SK-N-SH (cell line): ENCODE measurements around the gene BICC1. TPM values are rescaled to one million over a fixed set of nuclear protein-coding genes. Genes with fewer than 3 reads are reported as not detected.
A peak's percentile ranks its signal among the peaks of the same experiment; 100 is the strongest.

ENCODE experiments used
- CTCF ChIA-PET: fragments of 300-600, 350-600 bp; formaldehyde crosslinking; extraction: SDS; loops from one replicate; lab custom pipeline; 2021; lab: Yijun Ruan, JAX
- POLR2A ChIA-PET: fragments of 350-600 bp; sonication (Branson Sonifier 250); formaldehyde crosslinking; extraction: SDS; loops from one replicate; lab custom pipeline; 2020; ENCODE audit warnings: antibody characterized with exemption, inconsistent platforms; lab: Yijun Ruan, JAX
- DNase-seq: peaks from one replicate; pipeline ENCODE4 v3.0.0; 2012
- H2AFZ ChIP-seq: fragments of 200-600 bp; sonication (generic); 2 replicates; pipeline ENCODE4 v1.8.1; 2016; ENCODE audit warnings: antibody characterized with exemption, mild to moderate bottlenecking, low read depth
- H3F3A ChIP-seq: fragments of 200-600 bp; sonication (generic); replicated peaks from 2 replicates; pipeline ENCODE3; 2016; ENCODE audit warnings: antibody characterized with exemption, mild to moderate bottlenecking; ENCODE audit not compliant: insufficient read depth
- H3K27ac ChIP-seq, 2 experiments: fragments of 200-500 bp in 1 of 2; fragments of 200-600 bp in 1 of 2; sonication (Bioruptor generic) in 1 of 2; sonication (generic), shearing (Covaris generic) in 1 of 2; 2 replicates each; pipeline versions ENCODE4 v1.5.1 to v1.6.1; 2014 to 2016; ENCODE audit warnings: low read depth in 2 of 2, inconsistent platforms in 1 of 2, low read length in 1 of 2, mild to moderate bottlenecking in 1 of 2, mixed read lengths in 1 of 2
- H3K27me3 ChIP-seq: fragments of 200-600 bp; sonication (generic), shearing (Covaris generic); 2 replicates; pipeline ENCODE4 v1.6.1; 2016; ENCODE audit warnings: mixed run types; ENCODE audit not compliant: insufficient read depth
- H3K36me3 ChIP-seq, 2 experiments: fragments of 200-500 bp in 1 of 2; fragments of 200-600 bp in 1 of 2; sonication (Bioruptor generic) in 1 of 2; sonication (generic) in 1 of 2; replicated peaks in 1 of 2; 2 replicates each; pipeline versions ENCODE3 to v1.5.1; 2014 to 2016; ENCODE audit warnings: low read length in 1 of 2, mild to moderate bottlenecking in 1 of 2; ENCODE audit not compliant: insufficient read depth in 2 of 2, control insufficient read depth in 1 of 2
- H3K4me1 ChIP-seq, 2 experiments: fragments of 200-500 bp in 1 of 2; fragments of 200-600 bp in 1 of 2; sonication (Bioruptor generic) in 1 of 2; sonication (generic), shearing (Covaris generic) in 1 of 2; 2 replicates each; pipeline versions ENCODE4 v1.5.1 to v1.6.1; 2014 to 2016; ENCODE audit warnings: low read depth in 1 of 2, low read length in 1 of 2, mixed run types in 1 of 2; ENCODE audit not compliant: insufficient read depth in 2 of 2, control insufficient read depth in 1 of 2
- H3K4me2 ChIP-seq: fragments of 200-600 bp; sonication (generic), shearing (Covaris generic); 2 replicates; pipeline ENCODE4 v1.6.1; 2017; ENCODE audit warnings: mixed run types
- H3K4me3 ChIP-seq, 2 experiments: fragments of 200-500 bp in 1 of 2; fragments of 200-600 bp in 1 of 2; sonication (Bioruptor generic) in 1 of 2; sonication (generic), shearing (Covaris generic) in 1 of 2; 2 replicates each; pipeline versions ENCODE4 v1.5.1 to v1.8.1; 2014 to 2016; ENCODE audit warnings: low read depth in 2 of 2, inconsistent platforms in 1 of 2, low read length in 1 of 2, mild to moderate bottlenecking in 1 of 2, mixed read lengths in 1 of 2, moderate library complexity in 1 of 2
- H3K79me2 ChIP-seq: fragments of 200-600 bp; sonication (generic); 2 replicates; pipeline ENCODE4 v1.8.1; 2017; ENCODE audit warnings: mild to moderate bottlenecking; ENCODE audit not compliant: insufficient read depth
- H3K9ac ChIP-seq: fragments of 200-600 bp; sonication (generic); 2 replicates; pipeline ENCODE4 v1.6.1; 2017; ENCODE audit warnings: mixed run types
- H3K9me2 ChIP-seq: fragments of 200-600 bp; sonication (generic); 2 replicates; pipeline ENCODE4 v1.6.1; 2017; ENCODE audit warnings: mixed run types
- H3K9me3 ChIP-seq: fragments of 200-600 bp; sonication (generic); 2 replicates; pipeline ENCODE4 v1.6.1; 2017; ENCODE audit warnings: mixed run types, mild to moderate bottlenecking, moderate library complexity
- H4K20me1 ChIP-seq: fragments of 200-600 bp; sonication (generic); 2 replicates; pipeline ENCODE4 v1.6.1; 2017; ENCODE audit warnings: mild to moderate bottlenecking, mixed run types; ENCODE audit not compliant: insufficient read depth
- ELF1 ChIP-seq: IDR thresholded peaks from 2 replicates; pipeline ENCODE4 v1.4.0; 2012
- FOXJ3 ChIP-seq: sonication (generic); formaldehyde crosslinking; IDR thresholded peaks from 2 replicates; pipeline ENCODE4 v1.5.1; 2020; ENCODE audit warnings: mild to moderate bottlenecking, missing genetic modification reagents
- FOXM1 ChIP-seq: IDR thresholded peaks from 2 replicates; pipeline ENCODE4 v1.4.0; 2012; ENCODE audit warnings: low read depth, mild to moderate bottlenecking
- GABPA ChIP-seq: IDR thresholded peaks from 2 replicates; pipeline ENCODE4 v1.4.0; 2012; ENCODE audit warnings: low read depth, mild to moderate bottlenecking
- MEF2A ChIP-seq: IDR thresholded peaks from 2 replicates; pipeline ENCODE4 v1.4.0; 2012; ENCODE audit warnings: low read depth, borderline replicate concordance
- NFIC ChIP-seq: IDR thresholded peaks from 2 replicates; pipeline ENCODE4 v1.4.0; 2012; ENCODE audit warnings: borderline replicate concordance
- PBX3 ChIP-seq: IDR thresholded peaks from 2 replicates; pipeline ENCODE4; 2012
- RAD21 ChIP-seq: IDR thresholded peaks from 2 replicates; pipeline ENCODE4 v1.6.1; 2012; ENCODE audit warnings: mild to moderate bottlenecking, low read length
- REST ChIP-seq: IDR thresholded peaks from 2 replicates; pipeline ENCODE4 v1.6.1; 2012; ENCODE audit warnings: mild to moderate bottlenecking, low read depth, low read length, moderate library complexity
- TCF12 ChIP-seq: IDR thresholded peaks from 2 replicates; pipeline ENCODE4 v1.4.0; 2012
- TEAD4 ChIP-seq: IDR thresholded peaks from 2 replicates; pipeline ENCODE4 v1.4.0; 2012; ENCODE audit warnings: mild to moderate bottlenecking, borderline replicate concordance; ENCODE audit not compliant: insufficient read depth
- USF1 ChIP-seq: IDR thresholded peaks from 2 replicates; pipeline ENCODE4 v1.4.0; 2012; ENCODE audit warnings: low read depth, borderline replicate concordance
- USF2 ChIP-seq: fragments of 150-350 bp; IDR thresholded peaks from 2 replicates; pipeline ENCODE4 v1.6.1; 2017; ENCODE audit warnings: antibody characterized with exemption, low read length, low read depth, borderline replicate concordance
- WGBS: methylation state at CpG from one replicate; pipeline ENCODE4 v1.1.6; 2017; ENCODE audit warnings: low lambda C conversion rate; 5-methylcytosine and 5-hydroxymethylcytosine counted together
- polyA plus RNA-seq, 3 experiments: library from polyadenylated mRNA; depleted of rRNA; stranded (reverse); fragments of >200 nt; gene quantifications; 2 replicates each; pipeline ENCODE4 v1.2.3, GENCODE V29; 2012
- TF ChIP-seq, protein P1 (sequence below): fragments of 150-350 bp; IDR thresholded peaks from 2 replicates; pipeline ENCODE4 v1.6.1; 2016; ENCODE audit warnings: mild to moderate bottlenecking, low read depth, low read length

The BICC1 gene
- polyA plus RNA-seq, 1 of the 3 experiments (the other 2 are of a cell fraction): 1.5 TPM

GRCh38 chr10:58742141-58742540 lies 229.5 kb downstream of the BICC1 start:
- DNase-seq: no peak
- peaks cover 0 to 5% of the 10 kb centered on the region in 2 experiments; a peak in 1 of 4 replicates for H3K4me1 ChIP-seq
- no peak overlapping the region for H3K4me2 ChIP-seq
- POLR2A ChIA-PET: no interaction called here
- H3K9me2 ChIP-seq: no peaks in the 10 kb centered on the region
- TF ChIP-seq FOXJ3 (CRISPR knock-in tag) (no peak), GABPA (no peak), REST (no peak), MEF2A (no peak), NFIC (no peak), ELF1 (no peak), TEAD4 (no peak), USF1 (no peak)
- TF ChIP-seq, protein P1, sequence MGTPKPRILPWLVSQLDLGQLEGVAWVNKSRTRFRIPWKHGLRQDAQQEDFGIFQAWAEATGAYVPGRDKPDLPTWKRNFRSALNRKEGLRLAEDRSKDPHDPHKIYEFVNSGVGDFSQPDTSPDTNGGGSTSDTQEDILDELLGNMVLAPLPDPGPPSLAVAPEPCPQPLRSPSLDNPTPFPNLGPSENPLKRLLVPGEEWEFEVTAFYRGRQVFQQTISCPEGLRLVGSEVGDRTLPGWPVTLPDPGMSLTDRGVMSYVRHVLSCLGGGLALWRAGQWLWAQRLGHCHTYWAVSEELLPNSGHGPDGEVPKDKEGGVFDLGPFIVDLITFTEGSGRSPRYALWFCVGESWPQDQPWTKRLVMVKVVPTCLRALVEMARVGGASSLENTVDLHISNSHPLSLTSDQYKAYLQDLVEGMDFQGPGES: no peak
- CTCF ChIA-PET: interaction anchor here (1.4 to 1.8 kb wide), 2 partner anchors 18 to 211 kb away, joined by 3 to 4 read pairs; no protein-coding TSS in a partner anchor
- WGBS: 92% methylated on average over 1 of the region's 1 CpG
- no peak overlapping the region for H2AFZ ChIP-seq
- H4K20me1 ChIP-seq: no peaks in the 10 kb centered on the region
- no peak overlapping the region for H3K9ac ChIP-seq
- no peaks in the 10 kb centered on the region for H3K79me2 ChIP-seq
- no peaks in the 10 kb centered on the region for H3K9me3 ChIP-seq
- peak overlapping the region in 1 of 2 experiments; percentile 4; a peak in 1 of 4 replicates for H3K27ac ChIP-seq
- no peaks in the 10 kb centered on the region for H3K36me3 ChIP-seq
- no peak overlapping the region for H3K4me3 ChIP-seq
- H3K27me3 ChIP-seq: no peaks in the 10 kb centered on the region
- H3F3A ChIP-seq: no peaks in the 10 kb centered on the region

- Histone ChIP-seq H3K27me3 (no peaks in the 10 kb centered on the region), H3K9me2 (no peaks in the 10 kb centered on the region), H3K9me3 (no peaks in the 10 kb centered on the region), H3K9ac (no peak overlapping the region), H3K36me3 (no peaks in the 10 kb centered on the region), H2AFZ (no peak overlapping the region), H3K4me3 (no peak overlapping the region), H3K27ac (peak overlapping the region in 1 of 2 experiments; percentile 37; a peak in 3 of 4 replicates), H3F3A (no peaks in the 10 kb centered on the region), H3K4me1 (peaks cover 0 to 5% of the 10 kb centered on the region in 2 experiments; a peak in 1 of 4 replicates), H4K20me1 (no peaks in the 10 kb centered on the region), H3K4me2 (no peak overlapping the region), H3K79me2 (no peaks in the 10 kb centered on the region)
- ChIA-PET POLR2A (no interaction called here), CTCF (interaction anchor here (1.0 to 1.4 kb wide), 3 partner anchors 9 to 215 kb away, joined by 3 to 4 read pairs (median 3); no protein-coding TSS in a partner anchor)
- 86% methylated on average over 3 of the region's 3 CpGs for WGBS
- peak; percentile 38 for DNase-seq
- no peak for TF ChIP-seq TCF12
- TF ChIP-seq GABPA: no peak
- no peak for TF ChIP-seq RAD21
- TF ChIP-seq FOXM1: no peak
- no peak for TF ChIP-seq MEF2A
- no peak for TF ChIP-seq NFIC
- no peak for TF ChIP-seq FOXJ3 (CRISPR knock-in tag)
- TF ChIP-seq PBX3: no peak
- no peak for TF ChIP-seq USF2
- no peak for TF ChIP-seq TEAD4
- no peak for TF ChIP-seq REST
Measured at GRCh38 chr10:58743466-58744115, 230.9 kb downstream of the BICC1 start.
